ENCODE results near the gene CD109.

DNA sequence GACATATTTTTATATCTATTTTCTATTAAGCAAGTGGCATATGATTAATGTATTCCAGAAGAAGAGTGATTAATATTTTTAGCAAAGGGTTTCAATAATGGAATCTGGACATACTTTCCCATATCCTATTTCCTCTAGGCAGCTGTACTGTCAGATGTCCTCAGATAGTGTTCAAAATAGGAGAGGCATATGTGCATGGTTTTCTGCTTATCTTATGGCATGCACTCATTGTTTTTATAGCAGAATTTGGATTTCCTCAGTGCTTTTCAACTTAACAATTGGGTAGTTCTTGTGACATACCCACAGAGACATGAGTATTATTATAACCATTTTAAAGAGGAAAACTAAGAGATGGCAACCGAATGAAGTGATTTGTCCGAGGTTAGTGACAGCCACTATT, 29.6 kb upstream of the CD109 start:
- TF ChIP-seq EP300 (IDR thresholded peaks at IDR 0.05) = no peak
- TF ChIP-seq POLR2A (IDR thresholded peaks at IDR 0.05) = no peak
- TF ChIP-seq, protein P1, sequence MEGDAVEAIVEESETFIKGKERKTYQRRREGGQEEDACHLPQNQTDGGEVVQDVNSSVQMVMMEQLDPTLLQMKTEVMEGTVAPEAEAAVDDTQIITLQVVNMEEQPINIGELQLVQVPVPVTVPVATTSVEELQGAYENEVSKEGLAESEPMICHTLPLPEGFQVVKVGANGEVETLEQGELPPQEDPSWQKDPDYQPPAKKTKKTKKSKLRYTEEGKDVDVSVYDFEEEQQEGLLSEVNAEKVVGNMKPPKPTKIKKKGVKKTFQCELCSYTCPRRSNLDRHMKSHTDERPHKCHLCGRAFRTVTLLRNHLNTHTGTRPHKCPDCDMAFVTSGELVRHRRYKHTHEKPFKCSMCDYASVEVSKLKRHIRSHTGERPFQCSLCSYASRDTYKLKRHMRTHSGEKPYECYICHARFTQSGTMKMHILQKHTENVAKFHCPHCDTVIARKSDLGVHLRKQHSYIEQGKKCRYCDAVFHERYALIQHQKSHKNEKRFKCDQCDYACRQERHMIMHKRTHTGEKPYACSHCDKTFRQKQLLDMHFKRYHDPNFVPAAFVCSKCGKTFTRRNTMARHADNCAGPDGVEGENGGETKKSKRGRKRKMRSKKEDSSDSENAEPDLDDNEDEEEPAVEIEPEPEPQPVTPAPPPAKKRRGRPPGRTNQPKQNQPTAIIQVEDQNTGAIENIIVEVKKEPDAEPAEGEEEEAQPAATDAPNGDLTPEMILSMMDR (IDR thresholded peaks at IDR 0.05) = no peak
- TF ChIP-seq POLR2AphosphoS5 (IDR thresholded peaks at IDR 0.05) = no peak
